ENCODE data around the gene PDLIM1. TPM values are rescaled to one million over a fixed set of nuclear protein-coding genes. Genes with fewer than 3 reads are reported as not detected.
"Not testable (repeated sequence)": the region's sequence is repeated elsewhere in the genome, so short reads cannot be mapped to it uniquely, and the experiment has no call there.

The PDLIM1 gene
- polyA plus RNA-seq, 1 donor (not counting 4 experiments of a cell fraction or from before 2014, with no cell fraction given) = 298 TPM

GRCh38 chr10:95240811-95241210 lies 50.0 kb downstream of the PDLIM1 start:
- Histone ChIP-seq H3K4me2 (ENCODE audit: control insufficient read depth, extremely low read depth, insufficient read depth, low read depth, low read length) (no peak overlapping the region), H3K27ac (ENCODE audit: control insufficient read depth, insufficient read depth, low read length) (no peak overlapping the region), H4K20me1 (ENCODE audit: control insufficient read depth, extremely low read depth, insufficient read depth, low read length) (no peaks in the 10 kb centered on the region), H3K9me3 (ENCODE audit: control insufficient read depth, low read depth, low read length) (no peaks in the 10 kb centered on the region), H3K79me2 (ENCODE audit: control insufficient read depth, insufficient read depth, low read length) (peaks cover 39% of the 10 kb centered on the region), H3K36me3 (ENCODE audit: control insufficient read depth in 2 of 2, extremely low read depth in 1 of 2, insufficient read depth in 2 of 2, low read length in 2 of 2) (peaks cover 43 to 44% of the 10 kb centered on the region in 2 experiments), H3K9me1 (ENCODE audit: control insufficient read depth, extremely low read depth, insufficient read depth, low read length) (no peaks in the 10 kb centered on the region), H3K4me3 (ENCODE audit: control insufficient read depth in 2 of 3, extremely low read depth in 1 of 3, insufficient read depth in 2 of 3, low read depth in 1 of 3, low read length in 3 of 3) (no peak overlapping the region), H2AFZ (ENCODE audit: control insufficient read depth, low read length) (no peak overlapping the region), H3K27me3 (ENCODE audit: control insufficient read depth, extremely low read depth, insufficient read depth, low read length) (no peaks in the 10 kb centered on the region), H3K4me1 (ENCODE audit: control insufficient read depth, extremely low read depth, insufficient read depth, low read length) (peaks cover 8% of the 10 kb centered on the region), H3K9ac (ENCODE audit: control insufficient read depth, extremely low read depth, insufficient read depth, low read length) (no peak overlapping the region)
- no peak for DNase-seq (ENCODE audit: low read depth, low spot score)
- FAIRE-seq = no peak
- dilution Hi-C loops (cut with MboI; ENCODE audit: extremely low pct_ligation_motif_present, low sequenced_read_pairs) = no loop called here
- TF ChIP-seq, protein P1, sequence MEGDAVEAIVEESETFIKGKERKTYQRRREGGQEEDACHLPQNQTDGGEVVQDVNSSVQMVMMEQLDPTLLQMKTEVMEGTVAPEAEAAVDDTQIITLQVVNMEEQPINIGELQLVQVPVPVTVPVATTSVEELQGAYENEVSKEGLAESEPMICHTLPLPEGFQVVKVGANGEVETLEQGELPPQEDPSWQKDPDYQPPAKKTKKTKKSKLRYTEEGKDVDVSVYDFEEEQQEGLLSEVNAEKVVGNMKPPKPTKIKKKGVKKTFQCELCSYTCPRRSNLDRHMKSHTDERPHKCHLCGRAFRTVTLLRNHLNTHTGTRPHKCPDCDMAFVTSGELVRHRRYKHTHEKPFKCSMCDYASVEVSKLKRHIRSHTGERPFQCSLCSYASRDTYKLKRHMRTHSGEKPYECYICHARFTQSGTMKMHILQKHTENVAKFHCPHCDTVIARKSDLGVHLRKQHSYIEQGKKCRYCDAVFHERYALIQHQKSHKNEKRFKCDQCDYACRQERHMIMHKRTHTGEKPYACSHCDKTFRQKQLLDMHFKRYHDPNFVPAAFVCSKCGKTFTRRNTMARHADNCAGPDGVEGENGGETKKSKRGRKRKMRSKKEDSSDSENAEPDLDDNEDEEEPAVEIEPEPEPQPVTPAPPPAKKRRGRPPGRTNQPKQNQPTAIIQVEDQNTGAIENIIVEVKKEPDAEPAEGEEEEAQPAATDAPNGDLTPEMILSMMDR (optimal IDR thresholded peaks at IDR 0.05 in 1 of 3, IDR thresholded peaks at IDR 0.05 in 1 of 3, conservative IDR thresholded peaks at IDR 0.05 in 1 of 3; ENCODE audit: extremely low read depth in 1 of 3, insufficient read depth in 2 of 3, low read length in 3 of 3) = no peak
- TF ChIP-seq EZH2 (IDR thresholded peaks at IDR 0.05; ENCODE audit: low read length) = no peak

DNA sequence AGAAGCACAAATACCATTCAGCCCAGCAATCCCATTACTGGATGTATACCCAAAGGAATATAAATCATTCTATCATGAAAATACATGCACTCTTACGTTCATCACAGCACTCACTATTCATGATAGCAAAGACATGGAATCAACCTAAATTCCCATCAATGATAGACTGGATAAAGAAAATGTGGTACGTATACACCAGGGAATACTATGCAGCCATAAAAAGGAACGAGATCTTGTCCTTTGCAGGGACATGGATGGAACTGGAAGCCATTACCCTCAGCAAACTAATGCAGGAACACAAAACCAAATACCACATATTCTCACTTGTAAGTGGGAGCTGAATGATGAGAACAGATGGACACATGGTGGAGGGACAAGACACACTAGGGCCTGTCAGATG lies 50.7 kb downstream of the PDLIM1 start:
- dilution Hi-C loops (cut with MboI; ENCODE audit: extremely low pct_ligation_motif_present, low sequenced_read_pairs); H3K4me2 ChIP-seq (ENCODE audit: control insufficient read depth, extremely low read depth, insufficient read depth, low read depth, low read length): not testable (repeated sequence)
- peaks cover 38 to 39% of the 10 kb centered on the region in 2 experiments for H3K36me3 ChIP-seq (ENCODE audit: control insufficient read depth in 2 of 2, extremely low read depth in 1 of 2, insufficient read depth in 2 of 2, low read length in 2 of 2)

More for the DNA sequence above, 50.7 kb downstream of the PDLIM1 start:
- H4K20me1 ChIP-seq (ENCODE audit: control insufficient read depth, extremely low read depth, insufficient read depth, low read length); H2AFZ ChIP-seq (ENCODE audit: control insufficient read depth, low read length); H3K27ac ChIP-seq (ENCODE audit: control insufficient read depth, insufficient read depth, low read length); H3K9me1 ChIP-seq (ENCODE audit: control insufficient read depth, extremely low read depth, insufficient read depth, low read length); H3K4me3 ChIP-seq (ENCODE audit: control insufficient read depth in 2 of 3, extremely low read depth in 1 of 3, insufficient read depth in 2 of 3, low read depth in 1 of 3, low read length in 3 of 3); H3K27me3 ChIP-seq (ENCODE audit: control insufficient read depth, extremely low read depth, insufficient read depth, low read length); H3K9me3 ChIP-seq (ENCODE audit: control insufficient read depth, low read depth, low read length); H3K9ac ChIP-seq (ENCODE audit: control insufficient read depth, extremely low read depth, insufficient read depth, low read length); DNase-seq (ENCODE audit: low read depth, low spot score); FAIRE-seq: not testable (repeated sequence)
- H3K79me2 ChIP-seq (ENCODE audit: control insufficient read depth, insufficient read depth, low read length) = peaks cover 35% of the 10 kb centered on the region
- peaks cover 11% of the 10 kb centered on the region for H3K4me1 ChIP-seq (ENCODE audit: control insufficient read depth, extremely low read depth, insufficient read depth, low read length)

Measured in keratinocyte (primary cell).